ENCODE data around the gene PAF1.

GRCh38 chr19:39350156-39350555 is 40.8 kb downstream of the PAF1 start:
- no peak for TF ChIP-seq CTCF (IDR thresholded peaks at IDR 0.05; ENCODE audit: borderline replicate concordance, extremely low read depth, low read length, poor library complexity, severe bottlenecking)
- no peak for TF ChIP-seq EZH2 (IDR thresholded peaks at IDR 0.05; ENCODE audit: borderline replicate concordance, low read depth, low read length, severe bottlenecking)

Data from DND-41 (cell line).